GM18951 (cell line): ENCODE measurements around the gene CYP1A2.

ENCODE experiments used
- POLR2A ChIP-seq: IDR thresholded peaks from 4 replicates; pipeline ENCODE4 v1.6.1; 2011; ENCODE audit warnings: mild to moderate bottlenecking; ENCODE audit not compliant: insufficient read length, insufficient read depth; ENCODE audit errors: extremely low read depth
- in situ Hi-C: fragments of 300-500 bp; cut with MboI; formaldehyde crosslinking; loops from one replicate; pipeline ENCODE4 v1.12.0; 2022; ENCODE audit warnings: low sequenced_read_pairs, mixed read lengths, inconsistent platforms; ENCODE audit not compliant: unreplicated experiment

The CYP1A2 gene

DNA sequence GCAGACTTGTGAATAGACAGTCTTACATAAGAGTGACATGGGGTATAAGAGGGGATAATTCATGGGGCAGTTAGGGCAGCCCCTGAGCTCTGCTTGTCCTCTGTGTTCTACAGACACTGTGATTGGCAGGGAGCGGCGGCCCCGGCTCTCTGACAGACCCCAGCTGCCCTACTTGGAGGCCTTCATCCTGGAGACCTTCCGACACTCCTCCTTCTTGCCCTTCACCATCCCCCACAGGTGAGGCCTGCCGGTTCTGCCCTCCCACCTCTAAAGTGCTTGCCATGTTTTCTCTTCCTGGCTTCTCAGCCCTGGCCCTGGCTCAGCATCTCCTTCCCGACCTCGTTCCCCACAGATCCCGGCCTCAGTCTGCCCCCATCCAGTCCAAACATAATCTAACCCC, 3.4 kb downstream of the CYP1A2 start:
- in situ Hi-C loops = no loop called here

DNA sequence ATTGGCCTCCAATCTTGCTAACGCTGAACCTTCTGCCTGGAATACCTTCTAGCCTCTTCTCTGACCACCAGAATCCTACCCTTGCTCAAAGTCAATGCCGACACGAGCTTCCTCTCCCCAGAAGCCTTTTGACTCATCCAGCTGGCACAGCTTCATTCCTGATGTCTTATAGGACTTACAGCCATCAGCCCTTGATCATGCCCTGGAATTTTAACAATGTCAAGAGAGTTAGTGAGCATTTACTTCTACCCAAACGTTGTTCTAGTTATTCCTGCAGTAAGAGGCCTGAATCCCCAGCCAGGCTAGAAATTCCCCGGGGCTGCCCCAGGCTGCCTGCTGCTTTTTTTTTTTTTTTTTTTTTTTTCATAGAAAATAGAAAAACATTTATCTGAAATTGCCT, 3.9 kb downstream of the CYP1A2 start:
- in situ Hi-C loops = no loop called here

More for the DNA sequence above, 3.4 kb downstream of the CYP1A2 start:
- no peak for TF ChIP-seq POLR2A

DNA sequence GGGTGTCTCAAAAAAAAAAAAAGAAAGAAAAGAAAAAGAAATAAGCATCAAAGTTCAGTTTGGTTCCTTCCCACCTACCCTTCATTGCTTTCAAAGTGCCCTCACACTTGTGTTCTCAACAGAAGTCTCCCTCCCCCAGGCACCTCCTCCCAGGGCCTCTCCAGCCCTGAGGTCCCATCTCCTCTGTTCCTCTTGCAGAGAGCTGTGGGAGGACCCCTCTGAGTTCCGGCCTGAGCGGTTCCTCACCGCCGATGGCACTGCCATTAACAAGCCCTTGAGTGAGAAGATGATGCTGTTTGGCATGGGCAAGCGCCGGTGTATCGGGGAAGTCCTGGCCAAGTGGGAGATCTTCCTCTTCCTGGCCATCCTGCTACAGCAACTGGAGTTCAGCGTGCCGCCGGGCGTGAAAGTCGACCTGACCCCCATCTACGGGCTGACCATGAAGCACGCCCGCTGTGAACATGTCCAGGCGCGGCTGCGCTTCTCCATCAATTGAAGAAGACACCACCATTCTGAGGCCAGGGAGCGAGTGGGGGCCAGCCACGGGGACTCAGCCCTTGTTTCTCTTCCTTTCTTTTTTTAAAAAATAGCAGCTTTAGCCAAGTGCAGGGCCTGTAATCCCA, 6.1 kb downstream of the CYP1A2 start:
- in situ Hi-C loops = no loop called here
- TF ChIP-seq POLR2A = no peak

More for the DNA sequence above, 3.9 kb downstream of the CYP1A2 start:
- no peak for TF ChIP-seq POLR2A

DNA sequence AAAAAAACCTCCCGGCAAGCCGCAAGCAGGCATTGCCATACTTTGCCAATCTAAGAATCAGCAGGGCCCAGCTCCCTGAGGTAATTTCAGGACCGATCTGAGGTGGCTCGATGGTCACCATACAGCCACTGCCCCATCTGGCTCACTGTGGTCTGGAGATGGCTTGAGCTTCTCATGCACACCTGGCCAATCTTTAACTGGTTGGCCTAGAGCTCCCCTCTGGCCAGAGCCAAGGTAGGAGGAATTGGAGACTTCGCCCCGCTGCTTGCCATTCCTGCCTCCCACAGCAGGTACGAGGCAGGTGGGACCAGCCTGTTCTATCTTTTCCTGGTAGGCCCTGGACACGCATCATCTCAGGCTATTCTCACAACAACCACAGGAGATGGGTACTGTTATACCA, 10.1 kb downstream of the CYP1A2 start:
- TF ChIP-seq POLR2A = no peak
- in situ Hi-C loops = no loop called here

DNA sequence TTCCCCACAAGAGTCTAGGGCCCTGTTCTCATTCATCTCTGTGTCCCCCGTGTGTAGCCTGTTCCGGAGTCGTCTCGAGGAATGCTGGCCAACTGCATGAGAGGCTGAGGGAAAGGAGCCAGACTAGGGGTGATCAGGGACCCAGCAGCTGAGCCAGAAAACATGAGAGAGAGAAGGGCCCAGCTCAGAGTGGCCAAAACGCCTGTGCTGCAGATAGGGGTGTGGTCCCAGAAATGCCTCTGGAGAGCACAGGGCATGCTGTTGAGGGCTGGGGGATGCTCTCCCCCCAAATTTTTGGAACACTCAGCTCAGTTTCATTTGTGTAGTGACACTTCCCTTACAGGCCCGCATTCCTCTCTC, 14.1 kb downstream of the CYP1A2 start:
- TF ChIP-seq POLR2A = no peak
- in situ Hi-C loops = loop anchor here (10.0 kb wide), 1 partner anchor 388 kb away; no protein-coding TSS in a partner anchor

DNA sequence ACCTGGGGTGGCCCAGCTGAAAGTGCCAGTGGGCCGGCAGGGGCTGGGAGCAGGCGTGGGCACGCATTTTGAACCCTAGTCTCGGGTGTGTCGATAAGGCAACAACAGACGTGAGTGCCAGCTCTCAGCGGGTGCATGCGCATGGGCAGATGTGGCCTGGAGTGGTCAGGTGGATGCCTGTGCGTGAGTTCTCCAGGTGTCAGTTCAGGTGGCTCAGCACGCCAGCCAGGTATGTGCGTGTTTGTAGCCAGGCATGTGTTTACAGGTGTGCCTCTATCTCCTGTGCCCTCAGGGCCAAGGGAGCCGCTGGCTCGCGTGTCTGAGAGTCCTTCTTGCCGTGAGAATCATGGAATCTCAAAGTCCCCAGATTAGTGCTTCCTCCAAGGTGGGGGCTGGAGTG, 14.8 kb downstream of the CYP1A2 start:
- TF ChIP-seq POLR2A = no peak
- in situ Hi-C loops = loop anchor here (10.0 kb wide), 1 partner anchor 389 kb away; no protein-coding TSS in a partner anchor

DNA sequence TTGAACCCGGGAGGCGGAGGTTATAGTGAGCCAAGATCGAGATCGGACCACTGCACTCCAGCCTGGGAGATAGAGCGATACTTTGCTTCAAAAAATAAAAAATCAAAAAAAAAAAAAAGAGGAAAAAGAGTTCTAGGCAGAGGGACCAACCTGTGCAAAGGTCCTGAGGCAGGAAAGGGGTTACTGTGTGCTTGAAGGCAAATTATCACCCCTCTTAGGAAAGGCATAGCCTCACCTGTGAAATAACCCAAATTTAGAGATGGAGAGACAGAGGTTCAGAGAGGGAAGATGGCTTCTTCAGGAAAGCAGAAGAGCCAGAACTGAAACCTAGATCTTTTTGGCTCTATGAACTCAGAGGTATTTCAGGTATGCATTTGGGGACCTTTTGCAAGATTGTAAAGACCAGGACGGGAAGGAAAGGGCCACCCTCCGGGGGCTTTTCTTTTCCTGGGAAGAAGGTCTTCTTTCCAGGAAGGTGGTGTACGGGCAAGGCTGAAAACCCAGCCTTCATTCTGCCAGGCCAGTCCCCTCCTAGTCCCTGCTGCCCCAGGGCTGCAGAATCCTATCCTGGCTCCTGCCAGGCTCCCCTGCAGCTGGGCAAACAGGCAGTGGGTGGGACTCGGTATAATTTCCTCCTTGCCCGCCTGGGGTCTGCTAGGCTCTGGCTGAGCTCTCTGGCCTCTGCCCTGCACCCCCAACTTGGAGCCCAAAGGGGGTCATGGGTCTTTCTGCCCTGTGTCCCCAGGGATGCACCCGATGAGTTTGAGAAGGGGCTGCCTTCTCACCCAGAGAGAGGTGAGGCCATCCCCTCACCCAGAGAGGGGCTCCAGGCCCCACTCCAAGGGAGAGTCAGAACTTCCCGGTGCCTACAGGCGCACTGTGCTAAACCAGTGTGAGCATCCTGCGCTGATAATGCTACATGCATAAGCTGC, 18.8 kb downstream of the CYP1A2 start:
- TF ChIP-seq POLR2A = no peak
- in situ Hi-C loops = loop anchor here (5.0 to 10.0 kb wide), 2 partner anchors 140 to 393 kb away; no protein-coding TSS in a partner anchor

DNA sequence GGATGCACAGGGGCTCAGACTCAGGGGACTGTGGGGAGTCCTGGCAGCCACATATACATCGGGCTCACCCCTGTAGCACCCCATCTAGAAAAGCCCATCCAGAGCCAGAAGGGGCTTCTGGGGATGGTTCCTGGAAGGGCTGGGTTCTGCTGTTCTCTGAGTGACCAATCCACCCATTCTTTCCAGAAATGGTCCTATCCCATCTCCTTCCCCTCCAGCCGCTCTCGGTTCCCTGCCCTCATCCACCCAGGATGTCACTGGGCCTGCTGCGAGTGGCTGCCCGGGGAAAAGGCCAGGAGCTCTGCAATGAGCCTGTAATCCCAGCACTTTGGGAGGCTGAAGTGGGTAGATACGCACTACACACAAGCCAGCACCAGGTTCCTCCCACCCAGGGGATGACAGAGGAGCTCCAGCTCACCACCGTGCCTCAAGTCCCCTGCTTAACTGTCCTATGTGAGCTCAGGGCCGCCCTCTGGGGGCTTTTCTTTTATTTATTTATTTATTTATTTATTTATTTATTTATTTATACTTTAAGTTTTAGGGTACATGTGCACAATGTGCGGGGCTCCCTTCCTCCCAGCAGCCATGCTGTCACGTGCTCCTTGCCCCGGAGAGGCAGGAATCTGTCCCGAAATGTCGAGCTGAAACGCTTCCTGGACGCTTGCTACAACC, 19.6 kb downstream of the CYP1A2 start:
- in situ Hi-C loops = loop anchor here (5.0 to 10.0 kb wide), 2 partner anchors 141 to 393 kb away; no protein-coding TSS in a partner anchor
- no peak for TF ChIP-seq POLR2A

DNA sequence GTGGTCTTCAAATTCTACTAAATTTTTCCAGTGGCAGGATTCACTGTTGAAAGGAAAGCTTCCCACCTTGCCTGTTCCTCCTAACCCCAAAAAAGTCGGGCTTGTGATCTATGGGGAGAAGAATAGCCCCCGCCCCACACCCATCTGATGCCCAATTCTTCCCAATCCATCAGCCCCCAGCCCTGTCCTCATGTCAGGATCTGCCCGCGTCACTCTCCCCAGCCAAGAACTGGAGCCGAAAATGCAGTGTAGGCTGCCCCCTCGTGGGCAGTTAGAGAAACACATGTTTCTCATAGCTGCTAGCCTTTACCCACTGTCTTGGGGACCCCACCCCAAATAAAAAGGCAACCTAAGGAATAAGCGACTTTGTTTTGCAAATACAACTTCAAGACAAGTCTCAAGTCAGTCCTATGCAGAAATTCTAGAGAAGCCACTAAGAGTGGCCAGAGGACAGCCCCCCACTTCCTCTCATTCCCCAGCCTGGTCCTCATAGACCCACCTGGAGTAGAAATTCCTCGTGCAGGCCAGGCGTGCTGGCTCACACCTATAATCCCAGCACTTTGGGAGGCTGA, 20.2 kb downstream of the CYP1A2 start:
- no peak for TF ChIP-seq POLR2A
- in situ Hi-C loops = loop anchor here (5.0 to 10.0 kb wide), 2 partner anchors 142 to 394 kb away; no protein-coding TSS in a partner anchor

DNA sequence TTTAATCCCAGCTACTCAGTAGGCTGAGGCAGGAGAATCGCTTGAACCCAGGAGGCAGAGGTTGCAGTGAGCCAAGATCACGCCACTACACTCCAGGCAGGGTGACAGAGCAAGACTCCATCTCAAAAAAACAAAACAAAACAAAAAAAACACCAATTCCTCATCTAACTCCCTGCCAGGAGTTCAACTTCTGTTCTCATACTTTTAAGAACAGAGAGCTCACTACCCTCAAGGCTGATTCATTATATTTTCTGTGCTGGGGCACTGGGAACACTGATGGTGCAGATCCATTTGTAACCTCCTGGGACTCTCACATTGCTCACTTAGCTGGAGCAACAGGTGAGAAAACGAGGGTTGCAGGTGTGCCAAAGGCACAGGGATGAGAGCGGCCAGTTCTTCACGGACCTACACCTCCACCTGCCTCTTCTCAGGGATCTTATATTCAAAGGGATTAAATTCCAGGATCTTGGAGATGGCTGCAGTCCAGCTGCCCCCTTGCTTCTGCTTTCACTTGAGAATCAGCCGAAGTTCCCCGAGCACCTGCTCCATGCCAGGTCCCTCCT, 20.9 kb downstream of the CYP1A2 start:
- TF ChIP-seq POLR2A = no peak
- in situ Hi-C loops = loop anchor here (5.0 to 10.0 kb wide), 3 partner anchors 38 to 395 kb away; no protein-coding TSS in a partner anchor

DNA sequence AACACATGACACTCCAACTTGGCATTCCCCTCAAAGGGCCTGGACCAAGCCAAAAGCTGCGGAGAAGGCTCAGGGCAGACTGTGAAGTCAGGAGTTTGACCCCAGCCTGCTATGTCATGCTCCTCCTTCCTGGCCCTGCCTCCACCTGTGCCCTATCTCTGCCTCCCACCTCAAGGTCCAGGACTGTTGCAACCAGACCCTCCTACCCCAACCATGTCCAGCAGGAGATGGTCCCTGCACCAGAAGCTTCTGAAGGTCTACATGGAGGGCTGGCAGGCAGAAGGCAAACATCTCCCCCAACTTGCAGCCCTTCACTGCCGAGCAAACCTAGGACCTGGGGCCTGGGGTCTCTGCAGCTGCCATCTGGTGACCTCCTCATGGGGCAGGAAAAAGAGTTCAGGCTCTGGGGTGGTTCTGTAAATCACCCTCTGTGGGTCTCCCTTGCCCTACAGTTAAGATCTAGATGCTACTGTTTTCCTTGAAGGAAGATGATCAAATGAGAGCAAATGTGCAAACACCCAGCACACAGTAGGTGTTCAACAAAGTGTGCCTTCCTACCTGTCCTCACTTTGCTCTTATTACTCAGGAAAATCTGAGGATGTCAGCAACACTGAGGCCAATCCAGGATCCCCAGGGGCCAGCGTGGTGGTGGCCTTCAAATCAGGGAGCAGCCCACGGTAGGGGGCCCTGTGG, 21.7 kb downstream of the CYP1A2 start:
- TF ChIP-seq POLR2A = no peak
- in situ Hi-C loops = loop anchor here (5.0 kb wide), 1 partner anchor 37 kb away; no protein-coding TSS in a partner anchor

DNA sequence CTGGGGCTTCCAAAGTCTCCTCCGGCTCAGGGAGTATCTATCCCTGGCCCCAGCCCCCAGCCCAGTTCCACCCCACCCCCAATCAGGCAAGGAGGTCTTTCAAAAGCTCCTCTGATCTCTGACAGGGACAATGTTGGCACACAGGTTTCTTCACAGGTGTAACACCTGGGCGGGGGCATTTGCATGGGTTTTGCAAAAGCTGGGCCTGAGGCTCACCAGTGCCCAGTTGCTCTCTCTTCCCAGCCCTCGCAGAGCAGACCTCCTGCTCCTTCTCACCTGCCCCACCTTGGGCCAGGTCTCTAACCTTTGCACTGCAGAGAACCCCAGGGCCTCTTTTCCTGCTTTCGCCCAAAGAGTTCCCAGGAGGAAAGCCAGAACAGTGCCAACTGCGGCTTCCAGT, 24.7 kb downstream of the CYP1A2 start:
- in situ Hi-C loops = loop anchor here (5.0 kb wide), 1 partner anchor 34 kb away; no protein-coding TSS in a partner anchor

DNA sequence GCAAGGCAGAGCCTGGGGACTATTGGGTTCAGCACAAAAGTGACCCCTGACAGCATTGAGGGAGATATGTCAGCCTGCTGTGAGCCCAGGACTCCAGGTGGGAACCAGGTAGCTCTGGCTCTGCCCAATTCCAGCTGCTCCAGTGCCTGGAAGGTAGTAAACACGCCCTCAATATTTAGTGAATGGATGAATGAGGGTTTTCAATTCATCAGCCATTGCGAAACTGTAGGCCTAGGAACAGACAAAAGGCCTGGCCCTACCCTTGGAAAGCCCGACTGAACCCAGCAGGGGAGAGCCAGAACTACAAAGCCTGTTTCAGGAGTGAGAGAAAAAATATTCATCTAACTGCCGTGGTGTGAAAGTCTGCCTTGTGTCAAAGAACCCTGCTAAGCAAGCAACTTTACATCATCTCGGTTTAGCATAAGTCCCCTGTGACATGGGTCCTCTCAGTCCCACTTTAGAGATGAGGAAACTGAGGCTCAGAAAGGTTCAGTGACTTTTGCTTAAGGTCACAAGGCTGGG, 25.1 kb downstream of the CYP1A2 start:
- in situ Hi-C loops = loop anchor here (5.0 kb wide), 1 partner anchor 34 kb away; no protein-coding TSS in a partner anchor

More for the DNA sequence above, 24.7 kb downstream of the CYP1A2 start:
- no peak for TF ChIP-seq POLR2A

More for the DNA sequence above, 25.1 kb downstream of the CYP1A2 start:
- TF ChIP-seq POLR2A = no peak
